ENCODE data around the gene PDXDC1.
"Not testable (repeated sequence)": the region's sequence is repeated elsewhere in the genome, so short reads cannot be mapped to it uniquely, and the experiment has no call there.

- TF ChIP-seq POLR2A (IDR thresholded peaks at IDR 0.05; ENCODE audit: low read length); GATA1 (IDR thresholded peaks at IDR 0.05; ENCODE audit: low read depth, low read length): not testable (repeated sequence)
Observed at GRCh38 chr16:15028345-15028715, 53.5 kb downstream of the PDXDC1 start.

Measured in erythroblast (primary cell).